ENCODE results near the gene ANAPC10.

ANAPC10 gene

GRCh38 chr4:145093638-145094037, 4.4 kb downstream of the ANAPC10 start:
- ATAC-seq (no peak), DNase-seq (no peak)
- Mint-ChIP-seq H3K27me3 (no peaks in the 10 kb centered on the region), H3K9me3 (peaks cover 0 to 14% of the 10 kb centered on the region in 2 donors), H3K4me1 (peaks cover 53% of the 10 kb centered on the region), H3K4me3 (no peak overlapping the region), H3K27ac (peak overlapping the region in 1 of 2 donors; percentile 54)

GRCh38 chr4:145090380-145090779, 7.6 kb downstream of the ANAPC10 start:
- ATAC-seq (no peak), DNase-seq (no peak)
- no peaks in the 10 kb centered on the region for H3K27me3 Mint-ChIP-seq
- H3K9me3 Mint-ChIP-seq = peaks cover 4 to 22% of the 10 kb centered on the region in 2 donors
- H3K27ac Mint-ChIP-seq = no peak overlapping the region
- H3K4me1 Mint-ChIP-seq = peaks cover 54% of the 10 kb centered on the region
- no peak overlapping the region for H3K4me3 Mint-ChIP-seq

- Mint-ChIP-seq H3K27me3 (no peaks in the 10 kb centered on the region), H3K9me3 (peaks cover 4 to 7% of the 10 kb centered on the region in 2 donors), H3K4me1 (peaks cover 21% of the 10 kb centered on the region), H3K4me3 (no peak overlapping the region), H3K27ac (no peak overlapping the region)
- DNase-seq (no peak), ATAC-seq (peak; percentile 73)
These were observed 13.9 kb downstream of the ANAPC10 start for GRCh38 chr4:145083891-145084605.

- ATAC-seq = no peak
- Mint-ChIP-seq H3K27ac (no peak overlapping the region), H3K27me3 (no peaks in the 10 kb centered on the region), H3K4me1 (peaks cover 25% of the 10 kb centered on the region), H3K9me3 (peaks cover 11 to 15% of the 10 kb centered on the region in 2 donors), H3K4me3 (no peak overlapping the region)
- no peak for DNase-seq
These were observed 16.2 kb downstream of the ANAPC10 start for GRCh38 chr4:145081756-145082155.

DNA sequence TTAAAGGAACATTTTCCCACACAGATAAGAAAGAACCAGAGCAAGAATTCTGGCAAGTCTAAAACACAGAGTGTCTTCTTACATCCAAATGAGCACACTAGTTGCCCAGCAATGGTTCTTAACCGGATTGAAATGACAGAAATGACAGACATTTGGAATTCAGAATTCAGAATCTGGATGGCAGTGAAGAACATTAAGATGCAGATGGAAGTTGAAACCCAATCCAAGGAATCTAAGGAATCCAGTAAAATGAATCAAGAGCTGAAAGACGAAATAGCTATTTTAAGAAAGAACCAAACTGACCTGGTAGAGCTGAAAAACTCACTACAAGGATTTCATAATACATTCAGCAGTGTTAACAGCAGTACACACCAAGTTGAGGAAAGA, 21.5 kb downstream of the ANAPC10 start:
- Mint-ChIP-seq H3K9me3 (peaks cover 11 to 15% of the 10 kb centered on the region in 2 donors), H3K4me3 (peak overlapping the region; percentile 14 to 45), H3K4me1 (peaks cover 41% of the 10 kb centered on the region), H3K27me3 (no peaks in the 10 kb centered on the region), H3K27ac (peak overlapping the region in 1 of 2 donors; percentile 19)
- DNase-seq (no peak), ATAC-seq (no peak)

DNA sequence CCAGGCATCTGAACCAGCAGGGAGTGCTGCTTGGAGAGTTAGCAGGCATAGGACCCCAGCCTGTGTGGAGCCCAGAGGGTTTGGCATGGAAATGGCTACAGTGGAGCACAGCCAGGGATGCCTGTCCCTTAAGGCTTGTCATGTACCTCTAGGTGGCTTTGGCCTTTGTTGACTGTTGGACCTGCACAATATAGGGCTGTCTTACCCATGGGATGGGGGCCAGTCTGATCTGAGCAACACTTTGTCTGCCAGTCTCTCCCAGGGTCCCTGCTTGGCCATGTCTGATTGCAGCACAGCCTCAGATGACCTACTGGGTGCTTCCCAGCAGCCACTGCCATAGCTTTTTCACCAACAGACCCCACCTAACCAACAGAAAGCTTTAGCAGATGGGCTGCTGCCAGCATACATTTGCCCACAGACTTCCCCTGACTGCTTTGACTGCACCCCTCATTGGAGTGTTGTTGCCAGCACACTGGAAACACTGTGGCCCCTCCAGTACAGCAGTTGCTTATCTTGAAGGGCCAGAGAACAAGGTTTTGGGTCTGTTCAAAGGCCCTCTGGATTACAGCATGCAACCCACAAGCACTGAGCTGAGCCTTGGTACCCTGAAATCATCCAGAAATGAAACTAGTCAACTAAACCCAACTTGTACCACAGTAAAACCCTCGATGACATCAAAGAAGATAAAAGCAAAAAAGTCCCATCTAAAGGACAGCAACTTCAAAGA, 22.1 kb downstream of the ANAPC10 start:
- ATAC-seq = peak; percentile 97
- DNase-seq = peak in 1 of 2 donors; percentile 46
- Mint-ChIP-seq H3K27me3 (no peaks in the 10 kb centered on the region), H3K27ac (peak overlapping the region in 1 of 2 donors; percentile 19), H3K4me1 (peaks cover 41% of the 10 kb centered on the region), H3K4me3 (peak overlapping the region; percentile 14 to 45), H3K9me3 (peaks cover 11 to 15% of the 10 kb centered on the region in 2 donors)

GRCh38 chr4:145071560-145071959, 26.4 kb downstream of the ANAPC10 start:
- no peaks in the 10 kb centered on the region for H3K27me3 Mint-ChIP-seq
- ATAC-seq = no peak

GRCh38 chr4:145069361-145069760, 28.6 kb downstream of the ANAPC10 start:
- Mint-ChIP-seq H3K9me3 (no peaks in the 10 kb centered on the region), H3K27me3 (no peaks in the 10 kb centered on the region), H3K4me1 (peaks cover 19% of the 10 kb centered on the region), H3K4me3 (no peak overlapping the region), H3K27ac (no peak overlapping the region)
- DNase-seq = no peak
- ATAC-seq = no peak

More at GRCh38 chr4:145071560-145071959, 26.4 kb downstream of the ANAPC10 start:
- peaks cover 29% of the 10 kb centered on the region for H3K4me1 Mint-ChIP-seq
- no peak for DNase-seq
- H3K27ac Mint-ChIP-seq = no peak overlapping the region
- no peak overlapping the region for H3K4me3 Mint-ChIP-seq
- no peaks in the 10 kb centered on the region for H3K9me3 Mint-ChIP-seq

DNA sequence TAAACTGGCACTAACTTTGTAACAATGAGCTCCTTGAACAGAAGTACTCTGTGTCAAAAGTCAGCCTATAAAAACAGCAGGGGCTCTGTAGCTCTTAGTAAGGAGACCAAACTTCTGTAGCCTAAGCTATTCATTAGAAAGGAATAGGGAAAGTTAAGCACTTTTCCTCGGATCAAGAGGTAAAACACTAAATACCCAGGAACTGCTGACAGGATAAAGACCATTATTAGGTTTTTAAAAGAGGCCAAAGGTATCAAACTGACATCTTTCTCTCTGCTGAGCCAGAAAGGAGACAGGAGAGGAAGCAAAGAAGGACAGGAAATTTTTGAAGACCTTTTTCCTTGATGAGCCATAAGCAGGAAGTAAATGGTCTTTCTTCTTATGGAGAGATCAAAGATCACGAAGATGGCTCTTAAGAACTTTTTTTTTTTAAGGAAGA, 31.9 kb downstream of the ANAPC10 start:
- peaks cover 14% of the 10 kb centered on the region for H3K4me1 Mint-ChIP-seq
- no peak overlapping the region for H3K4me3 Mint-ChIP-seq
- no peaks in the 10 kb centered on the region for H3K27me3 Mint-ChIP-seq
- DNase-seq (no peak), ATAC-seq (no peak)
- H3K27ac Mint-ChIP-seq = no peak overlapping the region
- H3K9me3 Mint-ChIP-seq = no peaks in the 10 kb centered on the region

- Mint-ChIP-seq H3K27me3 (no peaks in the 10 kb centered on the region), H3K9me3 (no peaks in the 10 kb centered on the region), H3K4me3 (no peak overlapping the region), H3K4me1 (peaks cover 24% of the 10 kb centered on the region), H3K27ac (no peak overlapping the region)
- ATAC-seq (peak; percentile 50), DNase-seq (no peak)
These were observed 36.6 kb downstream of the ANAPC10 start for GRCh38 chr4:145061318-145061920.

GRCh38 chr4:145058256-145058655, 39.7 kb downstream of the ANAPC10 start:
- H3K27ac Mint-ChIP-seq = no peak overlapping the region
- H3K9me3 Mint-ChIP-seq = no peaks in the 10 kb centered on the region
- ATAC-seq = no peak
- no peak overlapping the region for H3K4me3 Mint-ChIP-seq
- no peaks in the 10 kb centered on the region for H3K27me3 Mint-ChIP-seq
- no peak for DNase-seq
- peaks cover 35% of the 10 kb centered on the region for H3K4me1 Mint-ChIP-seq

GRCh38 chr4:145056325-145057130, 41.5 kb downstream of the ANAPC10 start:
- peak overlapping the region; percentile 49 for H3K4me3 Mint-ChIP-seq
- ATAC-seq (peak; percentile 71), DNase-seq (peak in 1 of 2 donors; percentile 7)

GRCh38 chr4:145055533-145056257, 42.3 kb downstream of the ANAPC10 start:
- no peak overlapping the region for H3K27ac Mint-ChIP-seq

More at GRCh38 chr4:145056325-145057130, 41.5 kb downstream of the ANAPC10 start:
- no peaks in the 10 kb centered on the region for H3K27me3 Mint-ChIP-seq
- H3K27ac Mint-ChIP-seq = peak overlapping the region in 1 of 2 donors; percentile 86
- peaks cover 35% of the 10 kb centered on the region for H3K4me1 Mint-ChIP-seq
- no peaks in the 10 kb centered on the region for H3K9me3 Mint-ChIP-seq

GRCh38 chr4:145049241-145049640, 48.8 kb downstream of the ANAPC10 start:
- H3K27ac Mint-ChIP-seq = peak overlapping the region in 1 of 2 donors; percentile 72
- H3K4me1 Mint-ChIP-seq = peaks cover 16% of the 10 kb centered on the region
- ATAC-seq = no peak
- H3K9me3 Mint-ChIP-seq = no peaks in the 10 kb centered on the region
- no peak for DNase-seq
- H3K27me3 Mint-ChIP-seq = no peaks in the 10 kb centered on the region
- no peak overlapping the region for H3K4me3 Mint-ChIP-seq

More at GRCh38 chr4:145055533-145056257, 42.3 kb downstream of the ANAPC10 start:
- H3K4me3 Mint-ChIP-seq = peak overlapping the region in 1 of 2 donors; percentile 9
- no peaks in the 10 kb centered on the region for H3K9me3 Mint-ChIP-seq
- no peak for DNase-seq
- no peaks in the 10 kb centered on the region for H3K27me3 Mint-ChIP-seq
- peaks cover 35% of the 10 kb centered on the region for H3K4me1 Mint-ChIP-seq
- ATAC-seq = peak; percentile 83

All from stimulated activated naive CD8-positive, alpha-beta T cell treated with anti-CD3 and anti-CD28 coated beads, Interleukin-15, amount 100 ng/mL, for 72 hours (primary cell).